AG04450 (cell line): ENCODE results near the gene FGD5. TPM values are rescaled to one million over a fixed set of nuclear protein-coding genes. Genes with fewer than 3 reads are reported as not detected.

ENCODE experiments used
- CTCF ChIA-PET: fragments of 300-600, 350-600 bp; formaldehyde crosslinking; extraction: SDS; loops from one replicate; lab custom pipeline; 2022; ENCODE audit warnings: antibody characterized with exemption, inconsistent platforms; lab: Charles Lee
- POLR2A ChIA-PET: fragments of 350-600 bp; formaldehyde crosslinking; extraction: SDS; loops from one replicate; lab custom pipeline; 2021; ENCODE audit warnings: antibody characterized with exemption, inconsistent platforms; lab: Yijun Ruan, JAX
- DNase-seq: peaks from one replicate; pipeline ENCODE4 v3.0.0-alpha.2; 2011; ENCODE audit warnings: low read depth, low spot score
- H3K27ac ChIP-seq: one replicate; pipeline ENCODE4 v1.5.1; 2012; ENCODE audit warnings: low read depth, low read length, control low read depth
- H3K27me3 ChIP-seq: one replicate; pipeline ENCODE4 v1.6.0; 2012; ENCODE audit warnings: low read length; ENCODE audit not compliant: control insufficient read depth, insufficient read depth
- H3K4me3 ChIP-seq: 2 replicates; pipeline ENCODE4 v1.5.1; 2011; ENCODE audit warnings: mild to moderate bottlenecking, low read depth, low read length, control low read depth
- H3K9me3 ChIP-seq: 2 replicates; pipeline ENCODE4 v1.5.1; 2012; ENCODE audit warnings: low read length; ENCODE audit not compliant: control insufficient read depth, insufficient read depth
- polyA plus RNA-seq: library from polyadenylated mRNA; depleted of rRNA; stranded (reverse); fragments of >200 nt; gene quantifications from 2 replicates; pipeline ENCODE4 v1.2.3, GENCODE V29; 2011
- TF ChIP-seq, protein P1 (sequence below): IDR thresholded peaks from 2 replicates; pipeline ENCODE4 v1.5.1; 2011; ENCODE audit warnings: low read depth, low read length, control low read depth, inconsistent platforms

The FGD5 gene
- polyA plus RNA-seq, 1 experiment: not detected

DNA sequence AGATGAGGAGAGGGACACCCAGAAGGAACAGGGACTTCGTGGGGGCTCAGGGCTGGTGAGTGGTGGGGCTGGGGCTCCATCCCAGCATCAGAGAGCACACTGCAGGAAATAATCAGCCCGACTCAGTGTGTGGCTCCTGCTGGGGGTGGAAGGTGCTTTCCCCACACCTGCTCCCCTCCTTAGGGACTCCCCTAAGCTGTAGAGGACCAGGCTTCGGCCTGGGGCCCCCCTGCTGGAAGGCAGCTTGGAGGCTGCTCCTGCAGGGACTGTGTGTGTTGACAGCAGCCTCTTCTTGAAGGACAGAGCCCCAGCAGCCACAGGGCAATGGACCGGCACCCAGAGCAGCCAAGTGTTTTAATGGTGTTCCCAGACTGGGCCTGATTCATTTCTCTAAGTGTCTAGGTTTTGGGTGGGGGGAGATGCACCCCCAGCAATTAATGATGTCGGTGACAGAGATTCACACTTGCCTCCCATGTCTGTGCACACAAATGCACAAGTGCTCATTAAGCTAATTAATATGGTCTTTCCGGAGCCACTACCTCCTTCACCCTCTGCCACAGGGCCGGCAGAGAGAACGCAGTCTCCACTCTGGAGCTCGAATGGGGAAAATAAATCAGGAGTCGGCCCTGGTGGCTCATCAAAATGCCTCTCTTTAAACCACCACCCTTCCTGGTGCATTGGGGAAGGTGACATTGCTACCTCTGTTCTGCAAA is 16.9 kb upstream of the FGD5 start:
- Histone ChIP-seq H3K27me3 (peaks cover 11% of the 10 kb centered on the region), H3K27ac (no peak overlapping the region), H3K4me3 (no peak overlapping the region), H3K9me3 (no peaks in the 10 kb centered on the region)
- ChIA-PET POLR2A (no interaction called here), CTCF (no interaction called here)
- no peak for DNase-seq
- TF ChIP-seq, protein P1, sequence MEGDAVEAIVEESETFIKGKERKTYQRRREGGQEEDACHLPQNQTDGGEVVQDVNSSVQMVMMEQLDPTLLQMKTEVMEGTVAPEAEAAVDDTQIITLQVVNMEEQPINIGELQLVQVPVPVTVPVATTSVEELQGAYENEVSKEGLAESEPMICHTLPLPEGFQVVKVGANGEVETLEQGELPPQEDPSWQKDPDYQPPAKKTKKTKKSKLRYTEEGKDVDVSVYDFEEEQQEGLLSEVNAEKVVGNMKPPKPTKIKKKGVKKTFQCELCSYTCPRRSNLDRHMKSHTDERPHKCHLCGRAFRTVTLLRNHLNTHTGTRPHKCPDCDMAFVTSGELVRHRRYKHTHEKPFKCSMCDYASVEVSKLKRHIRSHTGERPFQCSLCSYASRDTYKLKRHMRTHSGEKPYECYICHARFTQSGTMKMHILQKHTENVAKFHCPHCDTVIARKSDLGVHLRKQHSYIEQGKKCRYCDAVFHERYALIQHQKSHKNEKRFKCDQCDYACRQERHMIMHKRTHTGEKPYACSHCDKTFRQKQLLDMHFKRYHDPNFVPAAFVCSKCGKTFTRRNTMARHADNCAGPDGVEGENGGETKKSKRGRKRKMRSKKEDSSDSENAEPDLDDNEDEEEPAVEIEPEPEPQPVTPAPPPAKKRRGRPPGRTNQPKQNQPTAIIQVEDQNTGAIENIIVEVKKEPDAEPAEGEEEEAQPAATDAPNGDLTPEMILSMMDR: no peak

DNA sequence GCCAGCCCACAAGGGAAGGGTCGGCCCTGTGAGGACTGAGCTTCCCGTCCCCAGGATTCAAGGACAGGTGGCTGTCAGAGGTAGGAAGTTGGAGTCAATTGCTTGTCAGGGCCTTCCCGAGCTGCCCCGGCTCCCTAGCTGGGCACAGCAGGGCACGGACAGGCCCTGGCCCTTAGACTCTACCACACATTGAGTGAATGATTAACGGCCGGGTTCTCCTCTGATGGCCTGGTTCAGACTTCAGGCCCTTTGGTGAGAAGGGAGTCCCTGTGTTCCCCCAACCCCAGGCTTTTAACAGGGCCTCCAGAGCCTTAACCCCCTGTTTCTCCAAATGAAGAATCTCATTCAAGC is 16.4 kb upstream of the FGD5 start:
- Histone ChIP-seq H3K27ac (no peak overlapping the region), H3K9me3 (no peaks in the 10 kb centered on the region), H3K27me3 (peaks cover 11% of the 10 kb centered on the region), H3K4me3 (no peak overlapping the region)
- DNase-seq: no peak
- ChIA-PET CTCF (no interaction called here), POLR2A (no interaction called here)
- TF ChIP-seq, protein P1: no peak

DNA sequence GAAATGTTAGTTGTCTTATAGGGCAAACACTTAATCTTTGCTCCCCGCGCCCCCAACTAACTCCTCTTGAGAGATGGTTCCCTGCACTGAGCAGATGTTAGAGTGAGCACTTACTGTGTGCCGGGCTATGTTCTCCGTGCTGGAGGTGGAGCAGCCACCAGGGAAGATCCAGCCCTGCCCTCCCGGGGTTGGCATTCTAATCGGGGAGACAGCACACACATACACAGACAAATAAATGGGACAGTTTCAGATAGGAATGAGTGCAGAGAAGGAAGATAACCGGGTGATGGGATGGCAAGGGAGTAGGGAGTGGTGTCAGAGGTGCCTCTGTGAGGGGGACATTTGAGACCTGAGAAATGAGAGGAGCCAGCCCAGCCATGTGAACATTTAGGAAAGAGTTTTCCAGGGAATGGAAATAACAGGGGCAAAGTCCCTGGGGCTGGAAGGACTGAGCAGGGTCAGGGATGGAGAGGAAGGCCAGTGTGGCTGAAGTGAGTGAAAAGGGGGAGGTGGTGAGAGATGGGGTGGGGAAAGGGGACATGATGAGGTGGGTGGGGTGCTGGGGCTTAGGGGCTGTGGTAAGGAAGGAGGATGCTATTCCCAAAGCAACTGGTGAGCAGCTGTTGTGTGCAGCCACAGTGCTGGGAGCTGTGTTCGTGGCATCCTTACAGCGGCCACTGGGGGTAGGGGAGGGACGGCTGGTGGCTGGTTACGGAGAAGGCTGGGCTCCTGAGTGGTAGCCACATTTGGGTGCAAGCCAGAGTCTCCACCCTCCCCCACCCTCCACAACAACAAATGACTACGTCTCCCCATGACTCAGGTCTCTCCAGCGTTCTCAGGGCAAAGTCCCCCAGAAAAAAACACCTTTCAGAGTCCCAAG is 15.4 kb upstream of the FGD5 start:
- peaks cover 11% of the 10 kb centered on the region for H3K27me3 ChIP-seq
- H3K9me3 ChIP-seq: no peaks in the 10 kb centered on the region
- TF ChIP-seq, protein P1: no peak
- ChIA-PET CTCF (no interaction called here), POLR2A (no interaction called here)
- no peak overlapping the region for H3K27ac ChIP-seq
- H3K4me3 ChIP-seq: no peak overlapping the region
- DNase-seq: no peak

DNA sequence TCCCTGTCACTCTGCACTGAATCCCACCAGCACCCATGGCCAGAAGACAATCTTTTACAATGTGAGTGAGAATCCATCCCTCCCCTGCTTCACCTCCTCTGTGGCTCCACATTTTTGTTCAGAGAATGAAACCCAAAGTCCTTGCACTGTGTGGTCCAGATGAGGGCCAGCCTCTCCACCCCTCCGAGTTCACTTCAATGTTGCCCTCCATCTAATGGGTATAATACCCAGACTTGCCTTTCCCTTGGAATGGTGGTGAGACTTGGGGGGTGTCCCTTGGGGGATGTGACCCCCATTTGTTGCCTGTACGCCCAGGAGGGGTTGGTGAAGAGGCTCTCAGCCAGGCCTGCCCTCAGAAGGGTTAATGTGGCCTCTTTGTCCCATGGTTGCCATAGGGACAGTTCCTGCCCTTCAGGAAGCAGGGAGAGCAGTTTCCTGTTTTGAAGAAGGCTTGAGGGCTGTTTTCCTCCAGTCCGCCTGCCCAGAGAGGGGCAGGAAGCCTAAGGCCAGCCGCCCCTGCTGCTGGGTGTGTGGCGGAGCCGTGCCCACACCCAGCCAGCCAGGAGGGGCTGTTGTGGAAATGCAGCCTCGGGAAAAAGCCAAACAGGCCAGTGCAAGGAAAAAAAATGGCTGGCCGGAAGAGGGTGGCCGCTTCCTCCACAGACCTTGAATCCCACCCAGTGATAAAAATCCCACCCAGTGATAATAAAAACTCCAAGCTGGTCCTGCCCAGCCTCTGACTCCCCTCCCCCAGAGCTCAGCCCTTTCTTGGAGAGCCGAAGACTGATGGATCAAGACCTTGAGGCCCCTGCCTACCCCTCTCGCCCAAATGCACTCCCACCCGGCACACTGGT is 14.6 kb upstream of the FGD5 start:
- ChIA-PET CTCF (no interaction called here), POLR2A (no interaction called here)
- no peak for DNase-seq
- Histone ChIP-seq H3K27ac (no peak overlapping the region), H3K4me3 (no peak overlapping the region), H3K9me3 (no peaks in the 10 kb centered on the region), H3K27me3 (peaks cover 11% of the 10 kb centered on the region)
- TF ChIP-seq, protein P1: no peak
